H1 (cell line): ENCODE results near the gene MYH9. TPM values are rescaled to one million over a fixed set of nuclear protein-coding genes. Genes with fewer than 3 reads are reported as not detected.

Experiments
- NANOG ChIP-seq: IDR thresholded peaks from 2 replicates; pipeline ENCODE4 v1.6.1; 2011; ENCODE audit warnings: low read length, low read depth, mild to moderate bottlenecking, inconsistent platforms; ENCODE audit not compliant: insufficient read depth, poor library complexity, severe bottlenecking
- polyA plus RNA-seq, 7 experiments: library from polyadenylated mRNA; depleted of rRNA in 3 of 7; stranded (reverse) in 5 of 7; unstranded in 2 of 7; fragments of >200 nt in 5 of 7; fragments of 200-250 nt in 2 of 7; gene quantifications; 1 replicate in 5 of 7; 2 replicates in 1 of 7; 4 replicates in 1 of 7; pipeline versions ENCODE4 v1.2.1 to v1.2.3, GENCODE V29; 2011 to 2013; ENCODE audit warnings: missing spikeins in 2 of 7, mixed read lengths in 2 of 7
- total RNA-seq: library from RNA; stranded (reverse); fragmentation: NEBNext Ultra II Directional; extraction: Animal tissue kit (Norgen Biotek cat#: 25700); gene quantifications from 2 replicates; pipeline ENCODE4 v1.2.1, GENCODE V29; 2021

Gene MYH9
- total and polyA plus RNA-seq, 2 of the 8 experiments (the other 6 are each of a cell fraction or from before 2014, with no cell fraction given), result 24.9 to 322 TPM

DNA sequence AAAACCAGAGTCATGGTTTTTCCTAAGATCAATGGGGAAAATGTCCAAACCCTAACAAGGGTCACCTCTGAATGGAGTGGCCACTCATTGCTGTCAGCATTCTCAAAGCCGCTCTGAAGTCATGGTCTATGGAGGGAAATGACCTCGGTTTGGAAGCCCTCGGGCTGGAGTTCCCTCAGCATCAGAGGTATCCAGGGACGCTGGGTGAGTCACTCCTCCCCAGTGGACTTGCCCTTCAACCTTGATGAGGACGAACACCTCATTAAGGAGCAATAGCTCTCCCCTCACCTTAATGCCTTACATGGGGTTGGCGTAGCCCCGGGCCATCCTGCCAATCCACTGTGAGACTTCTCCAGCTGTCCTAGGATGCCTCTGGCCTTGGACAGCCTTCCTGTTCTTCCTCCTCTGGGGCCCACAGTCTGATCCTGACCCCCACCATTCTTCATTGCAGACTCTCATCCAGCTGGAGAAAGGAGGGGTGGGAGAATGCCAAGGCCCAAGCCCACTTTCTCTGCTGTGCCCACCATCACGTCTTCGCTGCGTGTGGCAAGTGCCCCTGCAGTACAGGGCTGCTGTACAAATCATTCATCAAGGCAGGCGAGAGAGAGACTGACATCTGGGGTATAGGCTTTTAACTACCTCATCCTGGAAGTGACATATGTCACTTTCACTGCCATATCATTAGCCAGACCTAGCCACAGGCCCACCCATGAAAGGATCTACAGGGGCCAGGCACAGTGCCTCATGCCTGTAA, 25.4 kb upstream of the MYH9 start (continued):
- TF ChIP-seq NANOG, result no peak
- TF ChIP-seq, all 59 proteins: peak for 0
